HepG2 (cell line): Measurements from ENCODE around the gene ATP8A2. TPM values are rescaled to one million over a fixed set of nuclear protein-coding genes. Genes with fewer than 3 reads are reported as not detected.

ENCODE experiments used
- ATAC-seq: fragments of 200-7000 bp; cut with Tn5 transposase; 3 replicates; pipeline ENCODE4 v1.9.1; 2020; ENCODE audit warnings: mild to moderate bottlenecking, moderate library complexity
- BruUV-seq: library from RNA; stranded (reverse); fragments of 400-500 nt; replicated peaks from 2 replicates; lab custom pipeline; 2021; lab: Mats Ljungman, UMichigan
- CTCF ChIA-PET: fragments of 300-600 bp; formaldehyde crosslinking; extraction: SDS; loops from one replicate; lab custom pipeline; 2021; ENCODE audit warnings: low total read pairs, inconsistent platforms, low intra/inter-chr PET ratio; lab: Yijun Ruan, JAX
- POLR2A ChIA-PET: fragments of 350-600 bp; sonication (Branson Sonifier 250); formaldehyde crosslinking; loops from one replicate; lab custom pipeline; 2020; ENCODE audit warnings: antibody characterized with exemption, inconsistent platforms; lab: Yijun Ruan, JAX
- DNase-seq: peaks from one replicate; pipeline ENCODE4 v3.0.0-alpha.2; 2015; ENCODE audit warnings: low spot score
- FAIRE-seq: peaks from 3 replicates; lab custom pipeline; 2011; peaks lifted over from hg19 to GRCh38; lab: Jason Lieb, UNC
- H2AFZ ChIP-seq: one replicate; pipeline ENCODE4 v1.6.1; 2011; ENCODE audit warnings: low read length, inconsistent platforms
- H3K27ac ChIP-seq: fragments of 300-600 bp; 3 replicates; pipeline ENCODE4 v1.8.0; 2011; ENCODE audit warnings: mixed run types, mild to moderate bottlenecking, mixed read lengths, low read length, inconsistent platforms; ENCODE audit not compliant: insufficient read depth; ENCODE audit errors: extremely low read length
- H3K27me3 ChIP-seq, 2 experiments: fragments of 200-600 bp in 1 of 2; 2 replicates in 1 of 2; 3 replicates in 1 of 2; pipeline versions ENCODE4 v1.6.0 to v1.8.0; 2011; ENCODE audit warnings: low read length in 2 of 2, mild to moderate bottlenecking in 2 of 2, moderate library complexity in 2 of 2, inconsistent platforms in 1 of 2; ENCODE audit not compliant: insufficient read depth in 2 of 2, control insufficient read depth in 1 of 2
- H3K36me3 ChIP-seq, 2 experiments: fragments of 200-600 bp in 1 of 2; replicated peaks in 1 of 2; 2 replicates in 1 of 2; 3 replicates in 1 of 2; pipeline versions ENCODE4 v1.5.1 to v1.8.0; 2011; ENCODE audit warnings: low read length in 2 of 2, inconsistent platforms in 1 of 2; ENCODE audit not compliant: insufficient read depth in 2 of 2, control insufficient read depth in 1 of 2
- H3K4me1 ChIP-seq: 2 replicates; pipeline ENCODE4 v1.5.1; 2012; ENCODE audit warnings: low read length, inconsistent platforms; ENCODE audit not compliant: insufficient read depth
- H3K4me2 ChIP-seq: 2 replicates; pipeline ENCODE4 v1.6.0; 2011; ENCODE audit warnings: low read depth, low read length, inconsistent platforms
- H3K4me3 ChIP-seq, 3 experiments: fragments of 200-600 bp in 1 of 3; sonication (generic), shearing (Covaris generic) in 1 of 3; replicated peaks in 1 of 3; 2 replicates each; pipeline ENCODE4 v1.5.1; 2011 to 2016; ENCODE audit warnings: low read length in 3 of 3, inconsistent platforms in 2 of 3, low read depth in 2 of 3, mild to moderate bottlenecking in 2 of 3, control low read depth in 1 of 3, mixed read lengths in 1 of 3; ENCODE audit not compliant: insufficient read depth in 1 of 3
- H3K79me2 ChIP-seq: one replicate; pipeline ENCODE4 v1.6.1; 2011; ENCODE audit warnings: low read length, inconsistent platforms; ENCODE audit not compliant: insufficient read depth
- H3K9ac ChIP-seq: 2 replicates; pipeline ENCODE4 v1.6.0; 2011; ENCODE audit warnings: mild to moderate bottlenecking, low read depth, low read length, inconsistent platforms; ENCODE audit not compliant: insufficient read depth
- H3K9me3 ChIP-seq: 2 replicates; pipeline ENCODE4 v1.5.1; 2012; ENCODE audit warnings: mild to moderate bottlenecking, low read length
- H4K20me1 ChIP-seq: 2 replicates; pipeline ENCODE4 v1.6.0; 2011; ENCODE audit warnings: inconsistent platforms, mild to moderate bottlenecking, low read length, moderate library complexity; ENCODE audit not compliant: insufficient read depth
- FLYWCH1 ChIP-seq: sonication (generic); formaldehyde crosslinking; IDR thresholded peaks from 2 replicates; pipeline ENCODE4 v1.8.1; 2023; ENCODE audit warnings: mild to moderate bottlenecking, missing genetic modification reagents
- FOSL2 ChIP-seq: sonication (generic); formaldehyde crosslinking; IDR thresholded peaks from 2 replicates; pipeline ENCODE4 v1.4.0; 2020; ENCODE audit warnings: missing genetic modification reagents
- HDAC2 ChIP-seq: sonication (generic); formaldehyde crosslinking; IDR thresholded peaks from 2 replicates; pipeline ENCODE4 v1.4.0; 2020; ENCODE audit warnings: missing genetic modification reagents
- IRF2 ChIP-seq: IDR thresholded peaks from 2 replicates; pipeline ENCODE4 v1.6.1; 2018; ENCODE audit warnings: missing genetic modification reagents, missing compliant biosample characterization
- MTF1 ChIP-seq: sonication (generic); formaldehyde crosslinking; IDR thresholded peaks from 2 replicates; pipeline ENCODE4 v1.5.0; 2020; ENCODE audit warnings: missing genetic modification reagents
- NCOA5 ChIP-seq: sonication (generic); formaldehyde crosslinking; IDR thresholded peaks from 2 replicates; pipeline ENCODE4 v1.4.0; 2020; ENCODE audit warnings: missing genetic modification reagents
- SMARCC2 ChIP-seq: fragments of 450-650 bp; IDR thresholded peaks from 2 replicates; pipeline ENCODE4 v1.6.1; 2017; ENCODE audit warnings: antibody characterized with exemption, mild to moderate bottlenecking
- SMARCE1 ChIP-seq: fragments of 450-650 bp; IDR thresholded peaks from 2 replicates; pipeline ENCODE4 v1.6.1; 2017; ENCODE audit warnings: borderline replicate concordance
- WIZ ChIP-seq: sonication (generic); formaldehyde crosslinking; IDR thresholded peaks from 2 replicates; pipeline ENCODE4 v1.5.1; 2020; ENCODE audit warnings: mild to moderate bottlenecking, missing genetic modification reagents
- ZNF143 ChIP-seq: sonication (generic); formaldehyde crosslinking; IDR thresholded peaks from 2 replicates; pipeline ENCODE4 v1.4.0; 2020; ENCODE audit warnings: missing genetic modification reagents
- ZNF564 ChIP-seq: sonication (generic); formaldehyde crosslinking; IDR thresholded peaks from 2 replicates; pipeline ENCODE4 v1.8.1; 2023; ENCODE audit warnings: mild to moderate bottlenecking, missing genetic modification reagents
- ZNF570 ChIP-seq: sonication (generic); formaldehyde crosslinking; IDR thresholded peaks from 2 replicates; pipeline ENCODE4 v1.4.0; 2020; ENCODE audit warnings: mild to moderate bottlenecking, missing genetic modification reagents, borderline replicate concordance
- ZNF772 ChIP-seq: sonication (generic); formaldehyde crosslinking; IDR thresholded peaks from 2 replicates; pipeline ENCODE4 v1.5.0; 2020; ENCODE audit warnings: mild to moderate bottlenecking, missing genetic modification reagents
- WGBS: methylation state at CpG from one replicate; pipeline ENCODE4 v1.1.6; 2017; ENCODE audit warnings: low lambda C conversion rate; 5-methylcytosine and 5-hydroxymethylcytosine counted together
- in situ Hi-C: cut with HindIII; loops from 2 replicates; pipeline ENCODE4 v1.10.0; 2017; ENCODE audit warnings: low pct_unique_long_range_greater_than_20kb; ENCODE audit not compliant: extremely low pct_ligation_motif_present
- intact Hi-C: fragments of 100-400 bp; cut with micrococcal nuclease; formaldehyde crosslinking; loops from one replicate; pipeline ENCODE4 v1.10.0; 2022; ENCODE audit not compliant: unreplicated experiment
- polyA plus RNA-seq, 8 experiments: library from polyadenylated mRNA; depleted of rRNA in 3 of 8; stranded (reverse) in 7 of 8; unstranded in 1 of 8; fragments of >200 nt; fragmentation: Illumina TruSeq in 4 of 8; extraction: Trizol in 4 of 8; gene quantifications; 2 replicates each; pipeline versions ENCODE4 v1.2.1 to v1.2.3, GENCODE V29; 2011 to 2016; ENCODE audit warnings: low read depth in 4 of 8, missing spikeins in 1 of 8, mixed read lengths in 1 of 8; ENCODE audit not compliant: insufficient read depth in 1 of 8
- total RNA-seq, 5 experiments: library from RNA; depleted of rRNA; stranded (reverse); fragments of >200 nt; fragmentation: Illumina TruSeq; extraction: Trizol; gene quantifications; 2 replicates each; pipeline ENCODE4 v1.2.3, GENCODE V29; 2016; ENCODE audit warnings: low read depth in 1 of 5

ATP8A2 gene
- total and polyA plus RNA-seq, 2 of the 13 experiments (the other 11 are each of a cell fraction or from before 2014, with no cell fraction given) = 0.09 TPM; not detected in 1

DNA sequence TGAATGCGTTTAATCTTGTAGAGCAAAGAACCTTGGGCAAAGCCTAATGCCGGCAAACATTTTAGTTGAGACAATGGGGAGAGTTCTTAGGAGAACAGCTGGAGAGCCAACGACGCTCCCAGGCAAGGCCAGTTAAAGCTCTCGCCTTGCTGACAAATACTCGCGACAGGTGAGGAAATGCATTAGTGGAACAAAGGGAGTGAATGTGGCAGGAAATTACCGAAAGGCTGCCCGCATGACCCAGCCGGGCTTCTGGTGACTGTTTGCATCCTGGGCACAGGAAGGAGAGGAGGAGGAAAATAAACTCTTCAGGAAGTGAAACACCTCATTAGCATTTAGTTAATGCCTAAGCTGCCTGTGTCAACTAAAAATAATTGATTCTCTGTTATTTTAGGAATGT lies 605.4 kb downstream of the ATP8A2 start:
- Histone ChIP-seq H3K4me1 (peaks cover 6% of the 10 kb centered on the region; the same call in 1 of the 2 replicates), H3K27ac (no peak overlapping the region), H3K79me2 (no peaks in the 10 kb centered on the region), H3K9ac (no peak overlapping the region), H3K27me3 (peaks cover 4 to 13% of the 10 kb centered on the region in 2 experiments; a peak in 1 of 5 replicates), H3K9me3 (no peaks in the 10 kb centered on the region), H3K4me2 (no peak overlapping the region), H3K36me3 (no peaks in the 10 kb centered on the region), H4K20me1 (no peaks in the 10 kb centered on the region), H2AFZ (no peak overlapping the region), H3K4me3 (no peak overlapping the region)
- in situ Hi-C loops = no loop called here
- CTCF ChIA-PET = no interaction called here
- POLR2A ChIA-PET = no interaction called here
- DNase-seq (no peak), ATAC-seq (no peak), FAIRE-seq (no peak)
- BruUV-seq = no TSS peak
- 72% methylated on average over 10 of the region's 10 CpGs for WGBS
- intact Hi-C loops = no loop called here
- no peak for TF ChIP-seq ZNF564 (CRISPR knock-in tag)

DNA sequence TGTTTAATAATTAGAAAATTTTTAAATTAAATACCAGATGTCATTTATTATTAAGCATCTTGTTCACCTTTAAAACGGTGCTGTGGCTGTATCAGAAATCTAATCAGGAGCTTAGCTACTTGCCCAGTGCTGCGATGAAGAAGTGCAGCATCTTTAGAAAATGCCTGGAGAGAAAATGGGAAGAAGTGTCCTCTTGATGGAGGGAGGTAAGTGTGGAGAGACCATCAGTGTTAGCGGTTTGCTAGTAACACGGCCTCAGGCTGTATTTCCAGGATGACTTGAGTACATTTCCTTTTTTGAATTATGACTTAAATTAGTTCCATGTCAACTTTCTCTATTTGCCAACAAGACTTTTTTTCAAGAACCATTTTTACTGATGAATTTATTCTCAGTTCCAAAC lies 605.9 kb downstream of the ATP8A2 start:
- H3K79me2 ChIP-seq = no peaks in the 10 kb centered on the region
- BruUV-seq = no TSS peak
- FAIRE-seq (no peak), ATAC-seq (no peak), DNase-seq (no peak)
- TF ChIP-seq FOSL2 (CRISPR knock-in tag) (no peak), SMARCC2 (no peak), MTF1 (CRISPR knock-in tag) (no peak), NCOA5 (CRISPR knock-in tag) (no peak), HDAC2 (no peak), IRF2 (CRISPR knock-in tag) (no peak), WIZ (no peak), ZNF570 (no peak), ZNF143 (no peak), FLYWCH1 (CRISPR knock-in tag) (no peak), SMARCE1 (no peak), ZNF772 (CRISPR knock-in tag) (no peak)
- POLR2A ChIA-PET = no interaction called here
- no peaks in the 10 kb centered on the region for H3K36me3 ChIP-seq
- H3K27me3 ChIP-seq = peaks cover 4 to 13% of the 10 kb centered on the region in 2 experiments; a peak in 1 of 5 replicates
- H3K27ac ChIP-seq = no peak overlapping the region
- H3K4me3 ChIP-seq = no peak overlapping the region
- no peak overlapping the region for H3K4me2 ChIP-seq
- no peak overlapping the region for H2AFZ ChIP-seq
- no peak overlapping the region for H3K9ac ChIP-seq
- 13% methylated on average over 4 of the region's 4 CpGs for WGBS
- H3K4me1 ChIP-seq = peaks cover 6% of the 10 kb centered on the region; the same call in 1 of the 2 replicates
- no peaks in the 10 kb centered on the region for H4K20me1 ChIP-seq
- intact Hi-C loops (no loop called here), in situ Hi-C loops (no loop called here)
- CTCF ChIA-PET = no interaction called here
- H3K9me3 ChIP-seq = no peaks in the 10 kb centered on the region
